ENCODE measurements around the gene FAM149B1.
A peak's percentile ranks its signal among the peaks of the same experiment; 100 is the strongest.

Gene FAM149B1

GRCh38 chr10:73167783-73168464 is at the start of gene FAM149B1, which contains the start of gene ECD:
TSS of gene FAM149B1 (plus strand) at chr10:73168119. CDS start at chr10:73168340, 221 bp downstream.
TSS of gene ECD (minus strand) at chr10:73168008. CDS start at chr10:73163937, 4,071 bp downstream.
- no peaks in the 10 kb centered on the region for H3K9me2 ChIP-seq (replicated peaks; ENCODE audit: insufficient read depth, low read length)
- peak within 1 kb of the TSS; percentile 89 for H3K9ac ChIP-seq (ENCODE audit: low read length)
- H3K4me2 ChIP-seq (ENCODE audit: low read depth, low read length, poor library complexity, severe bottlenecking), result peak within 1 kb of the TSS; percentile 88
- H3K36me3 ChIP-seq (ENCODE audit: low read length), result 0 out of 2 replicates have a peak, but pooled peaks cover 4% of the 10 kb centered on the region
- TF ChIP-seq, protein P1, sequence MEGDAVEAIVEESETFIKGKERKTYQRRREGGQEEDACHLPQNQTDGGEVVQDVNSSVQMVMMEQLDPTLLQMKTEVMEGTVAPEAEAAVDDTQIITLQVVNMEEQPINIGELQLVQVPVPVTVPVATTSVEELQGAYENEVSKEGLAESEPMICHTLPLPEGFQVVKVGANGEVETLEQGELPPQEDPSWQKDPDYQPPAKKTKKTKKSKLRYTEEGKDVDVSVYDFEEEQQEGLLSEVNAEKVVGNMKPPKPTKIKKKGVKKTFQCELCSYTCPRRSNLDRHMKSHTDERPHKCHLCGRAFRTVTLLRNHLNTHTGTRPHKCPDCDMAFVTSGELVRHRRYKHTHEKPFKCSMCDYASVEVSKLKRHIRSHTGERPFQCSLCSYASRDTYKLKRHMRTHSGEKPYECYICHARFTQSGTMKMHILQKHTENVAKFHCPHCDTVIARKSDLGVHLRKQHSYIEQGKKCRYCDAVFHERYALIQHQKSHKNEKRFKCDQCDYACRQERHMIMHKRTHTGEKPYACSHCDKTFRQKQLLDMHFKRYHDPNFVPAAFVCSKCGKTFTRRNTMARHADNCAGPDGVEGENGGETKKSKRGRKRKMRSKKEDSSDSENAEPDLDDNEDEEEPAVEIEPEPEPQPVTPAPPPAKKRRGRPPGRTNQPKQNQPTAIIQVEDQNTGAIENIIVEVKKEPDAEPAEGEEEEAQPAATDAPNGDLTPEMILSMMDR (IDR thresholded peaks at IDR 0.05; ENCODE audit: insufficient read depth, low read length, poor library complexity, severe bottlenecking), result no peak
- TF ChIP-seq EZH2phosphoT487 (conservative IDR thresholded peaks at IDR 0.05; ENCODE audit: low read length), result no peak
- H3F3A ChIP-seq (ENCODE audit: insufficient read depth), result no peaks in the 10 kb centered on the region
- peak within 1 kb of the TSS; percentile 95 for H3K4me3 ChIP-seq (ENCODE audit: insufficient read depth, low read length, poor library complexity, severe bottlenecking)
- peak within 1 kb of the TSS; percentile 95 for H2AFZ ChIP-seq (ENCODE audit: low read depth, low read length, severe bottlenecking)
- H4K20me1 ChIP-seq (ENCODE audit: low read depth, low read length), result no peaks in the 10 kb centered on the region
- H3K9me3 ChIP-seq (ENCODE audit: insufficient read depth, low read length), result no peaks in the 10 kb centered on the region
- H3K27ac ChIP-seq (ENCODE audit: low read depth, low read length), result peak within 1 kb of the TSS; percentile 48
- H3K27me3 ChIP-seq (ENCODE audit: low read length), result no peaks in the 10 kb centered on the region
- peaks cover 52% of the 10 kb centered on the region for H3K79me2 ChIP-seq (ENCODE audit: insufficient read depth, low read length)

GRCh38 chr10:73119457-73119856 is 48.5 kb upstream of the FAM149B1 start:
- H4K20me1 ChIP-seq (ENCODE audit: low read depth, low read length), result no peaks in the 10 kb centered on the region
- no peak for TF ChIP-seq EZH2phosphoT487 (conservative IDR thresholded peaks at IDR 0.05; ENCODE audit: low read length)
- TF ChIP-seq, protein P1 (IDR thresholded peaks at IDR 0.05; ENCODE audit: insufficient read depth, low read length, poor library complexity, severe bottlenecking), result no peak

DNA sequence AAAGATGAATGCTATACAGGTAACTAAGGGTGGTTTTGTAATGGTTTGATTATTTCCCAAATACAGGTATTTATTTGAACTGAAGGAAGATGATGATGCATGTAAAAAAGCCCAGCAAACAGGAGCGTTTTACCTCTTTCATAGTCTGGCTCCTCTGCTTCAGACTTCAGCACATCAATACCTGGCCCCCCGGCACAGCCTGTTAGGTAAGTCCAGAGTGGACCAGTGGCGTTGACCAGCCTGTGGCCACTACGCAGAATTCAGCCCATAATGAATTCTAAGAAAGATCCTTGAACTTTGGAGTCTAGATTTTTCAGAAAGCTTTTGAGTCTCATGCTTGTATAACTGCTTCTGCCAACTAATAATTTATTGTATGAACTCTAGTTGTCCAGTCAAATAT is 48.0 kb upstream of the FAM149B1 start:
- Histone ChIP-seq H2AFZ (ENCODE audit: low read depth, low read length, severe bottlenecking) (no peak overlapping the region), H3K79me2 (ENCODE audit: insufficient read depth, low read length) (no peaks in the 10 kb centered on the region), H3K27me3 (ENCODE audit: low read length) (no peaks in the 10 kb centered on the region), H3K9me3 (ENCODE audit: insufficient read depth, low read length) (no peaks in the 10 kb centered on the region), H3K4me3 (ENCODE audit: insufficient read depth, low read length, poor library complexity, severe bottlenecking) (no peak overlapping the region), H3K9ac (ENCODE audit: low read length) (no peak overlapping the region), H3K4me2 (ENCODE audit: low read depth, low read length, poor library complexity, severe bottlenecking) (no peak overlapping the region), H3K36me3 (ENCODE audit: low read length) (no peaks in the 10 kb centered on the region), H3K9me2 (replicated peaks; ENCODE audit: insufficient read depth, low read length) (no peaks in the 10 kb centered on the region), H3K27ac (ENCODE audit: low read depth, low read length) (no peak overlapping the region), H4K20me1 (ENCODE audit: low read depth, low read length) (no peaks in the 10 kb centered on the region), H3F3A (ENCODE audit: insufficient read depth) (no peaks in the 10 kb centered on the region)
- no peak for TF ChIP-seq EZH2phosphoT487 (conservative IDR thresholded peaks at IDR 0.05; ENCODE audit: low read length)
- TF ChIP-seq, protein P1 (IDR thresholded peaks at IDR 0.05; ENCODE audit: insufficient read depth, low read length, poor library complexity, severe bottlenecking), result no peak

More at GRCh38 chr10:73119457-73119856, 48.5 kb upstream of the FAM149B1 start:
- no peak overlapping the region for H3K27ac ChIP-seq (ENCODE audit: low read depth, low read length)
- no peaks in the 10 kb centered on the region for H3K9me2 ChIP-seq (replicated peaks; ENCODE audit: insufficient read depth, low read length)
- no peak overlapping the region for H2AFZ ChIP-seq (ENCODE audit: low read depth, low read length, severe bottlenecking)
- H3K9ac ChIP-seq (ENCODE audit: low read length), result no peak overlapping the region
- H3K4me2 ChIP-seq (ENCODE audit: low read depth, low read length, poor library complexity, severe bottlenecking), result no peak overlapping the region
- no peaks in the 10 kb centered on the region for H3K9me3 ChIP-seq (ENCODE audit: insufficient read depth, low read length)
- H3F3A ChIP-seq (ENCODE audit: insufficient read depth), result no peaks in the 10 kb centered on the region
- no peak overlapping the region for H3K4me3 ChIP-seq (ENCODE audit: insufficient read depth, low read length, poor library complexity, severe bottlenecking)
- no peaks in the 10 kb centered on the region; the same call in 1 of the 2 replicates for H3K79me2 ChIP-seq (ENCODE audit: insufficient read depth, low read length)
- H3K27me3 ChIP-seq (ENCODE audit: low read length), result no peaks in the 10 kb centered on the region
- H3K36me3 ChIP-seq (ENCODE audit: low read length), result no peaks in the 10 kb centered on the region; the same call in 1 of the 2 replicates
